Neural crest cell (in vitro differentiated cells): ENCODE measurements around the gene HHLA2. TPM values are rescaled to one million over a fixed set of nuclear protein-coding genes. Genes with fewer than 3 reads are reported as not detected.

Experiments
- DNase-seq: peaks from one replicate; pipeline ENCODE4 v3.0.0; 2021; ENCODE audit warnings: low read depth, mixed read lengths, low spot score
- H3K27ac Mint-ChIP-seq: one replicate; pipeline ENCODE4 v1.8.0; 2021; ENCODE audit warnings: mild to moderate bottlenecking, mixed read lengths; ENCODE audit not compliant: unreplicated experiment
- H3K27me3 Mint-ChIP-seq: 2 replicates; pipeline ENCODE4 v1.8.0; 2021; ENCODE audit warnings: low read depth, mild to moderate bottlenecking, mixed read lengths
- H3K36me3 Mint-ChIP-seq: 2 replicates; pipeline ENCODE4 v1.8.0; 2021; ENCODE audit warnings: low read depth, mild to moderate bottlenecking, mixed read lengths
- H3K4me1 Mint-ChIP-seq: 2 replicates; pipeline ENCODE4 v1.8.0; 2021; ENCODE audit warnings: mixed read lengths
- H3K4me3 Mint-ChIP-seq: one replicate; pipeline ENCODE4 v1.8.0; 2021; ENCODE audit warnings: mild to moderate bottlenecking, mixed read lengths
- H3K9me3 Mint-ChIP-seq: 2 replicates; pipeline ENCODE4 v1.8.0; 2021; ENCODE audit warnings: mixed read lengths
- CTCF ChIP-seq: fragments of 200-600 bp; sonication (generic); conservative IDR thresholded peaks from 2 replicates; pipeline ENCODE4 v1.5.0; 2021; ENCODE audit warnings: antibody characterized with exemption, mild to moderate bottlenecking
- total RNA-seq: library from RNA; stranded (reverse); gene quantifications from 2 replicates; pipeline ENCODE4 v1.2.1, GENCODE V29; 2021

The HHLA2 gene
- total RNA-seq, 1 donor from 2014 or later: not detected

- H3K36me3 Mint-ChIP-seq: peaks cover 2% of the 10 kb centered on the region
- no peak overlapping the region for H3K4me3 Mint-ChIP-seq
- TF ChIP-seq CTCF: no peak
- no peak overlapping the region for H3K27ac Mint-ChIP-seq
- H3K4me1 Mint-ChIP-seq: peaks cover 15% of the 10 kb centered on the region
- H3K27me3 Mint-ChIP-seq: no peaks in the 10 kb centered on the region
- DNase-seq: no peak
- H3K9me3 Mint-ChIP-seq: peaks cover 6% of the 10 kb centered on the region
Measured at GRCh38 chr3:108404368-108404767, 108.0 kb downstream of the HHLA2 start.

- Mint-ChIP-seq H3K9me3 (no peaks in the 10 kb centered on the region), H3K27me3 (no peaks in the 10 kb centered on the region), H3K36me3 (no peaks in the 10 kb centered on the region), H3K4me3 (no peak overlapping the region), H3K4me1 (peaks cover 15% of the 10 kb centered on the region), H3K27ac (no peak overlapping the region)
- no peak for TF ChIP-seq CTCF
- no peak for DNase-seq
Measured at GRCh38 chr3:108406063-108406660, 109.8 kb downstream of the HHLA2 start.

GRCh38 chr3:108406661-108407206 lies 110.4 kb downstream of the HHLA2 start:
- Mint-ChIP-seq H3K27ac (no peak overlapping the region), H3K4me3 (no peak overlapping the region), H3K36me3 (no peaks in the 10 kb centered on the region), H3K9me3 (no peaks in the 10 kb centered on the region), H3K27me3 (no peaks in the 10 kb centered on the region), H3K4me1 (peaks cover 15% of the 10 kb centered on the region)
- TF ChIP-seq CTCF: peak; percentile 70
- peak; percentile 12 for DNase-seq

GRCh38 chr3:108407886-108408285 lies 111.5 kb downstream of the HHLA2 start:
- TF ChIP-seq CTCF: no peak
- Mint-ChIP-seq H3K27me3 (no peaks in the 10 kb centered on the region), H3K4me1 (peaks cover 15% of the 10 kb centered on the region), H3K27ac (no peak overlapping the region), H3K9me3 (no peaks in the 10 kb centered on the region), H3K36me3 (no peaks in the 10 kb centered on the region), H3K4me3 (no peak overlapping the region)
- DNase-seq: no peak

- DNase-seq: no peak
- no peaks in the 10 kb centered on the region for H3K9me3 Mint-ChIP-seq
- H3K4me3 Mint-ChIP-seq: no peak overlapping the region
- H3K27me3 Mint-ChIP-seq: no peaks in the 10 kb centered on the region
- peaks cover 15% of the 10 kb centered on the region for H3K4me1 Mint-ChIP-seq
- H3K27ac Mint-ChIP-seq: no peak overlapping the region
- no peak for TF ChIP-seq CTCF
- H3K36me3 Mint-ChIP-seq: no peaks in the 10 kb centered on the region
Measured at GRCh38 chr3:108408883-108409799, 112.8 kb downstream of the HHLA2 start.
